IMR-90 (cell line): ENCODE data around the gene KCP. TPM values are rescaled to one million over a fixed set of nuclear protein-coding genes. Genes with fewer than 3 reads are reported as not detected.

Experiments
- ATAC-seq: fragments of 200-7000 bp; cut with Tn5 transposase; 2 replicates; pipeline ENCODE4 v1.9.1; 2020; ENCODE audit warnings: low read depth, mild to moderate bottlenecking, moderate library complexity
- BruUV-seq: library from RNA; stranded (reverse); fragments of 400-500 nt; replicated peaks from 2 replicates; lab custom pipeline; 2021; lab: Mats Ljungman, UMichigan
- CTCF ChIA-PET: fragments of 300-600 bp; formaldehyde crosslinking; extraction: SDS; loops from one replicate; lab custom pipeline; 2021; ENCODE audit warnings: antibody characterized with exemption; lab: Yijun Ruan, JAX
- POLR2A ChIA-PET: fragments of 300-600 bp; sonication (Branson Sonifier 250); formaldehyde crosslinking; loops from one replicate; lab custom pipeline; 2022; ENCODE audit warnings: antibody characterized with exemption; ENCODE audit not compliant: unreplicated experiment; lab: Charles Lee
- DNase-seq: peaks from one replicate; pipeline ENCODE4 v3.0.0; 2013
- H2AFZ ChIP-seq: replicated peaks from 2 replicates; pipeline ENCODE3; 2013; ENCODE audit warnings: low read length, mild to moderate bottlenecking; ENCODE audit not compliant: poor library complexity
- H2AK5ac ChIP-seq: 2 replicates; pipeline ENCODE4 v1.6.1; 2013; ENCODE audit warnings: low read depth, low read length, inconsistent platforms
- H2AK9ac ChIP-seq: replicated peaks from 2 replicates; pipeline ENCODE3; 2013; ENCODE audit warnings: mild to moderate bottlenecking, low read depth, low read length, moderate library complexity; ENCODE audit not compliant: poor library complexity
- H2BK120ac ChIP-seq: 2 replicates; pipeline ENCODE4 v1.6.1; 2013; ENCODE audit warnings: low read depth, low read length, inconsistent platforms
- H2BK15ac ChIP-seq: 3 replicates; pipeline ENCODE4 v1.6.1; 2013; ENCODE audit warnings: low read depth, low read length, inconsistent platforms
- H2BK20ac ChIP-seq: 2 replicates; pipeline ENCODE4 v1.6.1; 2013; ENCODE audit warnings: low read depth, mild to moderate bottlenecking, inconsistent platforms, low read length, moderate library complexity
- H2BK5ac ChIP-seq: 2 replicates; pipeline ENCODE4 v1.6.1; 2013; ENCODE audit warnings: mild to moderate bottlenecking, low read depth, low read length, inconsistent platforms; ENCODE audit not compliant: poor library complexity, severe bottlenecking
- H3K14ac ChIP-seq: replicated peaks from 2 replicates; pipeline ENCODE4 v1.6.1; 2013; ENCODE audit warnings: low read depth, low read length, inconsistent platforms
- H3K18ac ChIP-seq: 2 replicates; pipeline ENCODE4 v1.6.1; 2013; ENCODE audit warnings: low read depth, low read length, control low read depth
- H3K23ac ChIP-seq: 2 replicates; pipeline ENCODE4 v1.6.1; 2013; ENCODE audit warnings: low read depth, low read length, inconsistent platforms
- H3K27ac ChIP-seq: 2 replicates; pipeline ENCODE4 v1.5.1; 2013; ENCODE audit warnings: mild to moderate bottlenecking, control low read depth, low read length; ENCODE audit not compliant: insufficient read depth
- H3K27me3 ChIP-seq: 2 replicates; pipeline ENCODE4 v1.6.1; 2013; ENCODE audit warnings: low read length; ENCODE audit not compliant: control insufficient read depth, insufficient read depth
- H3K36me3 ChIP-seq: 2 replicates; pipeline ENCODE4 v1.6.1; 2013; ENCODE audit warnings: low read length, mixed read lengths; ENCODE audit not compliant: control insufficient read depth, insufficient read depth
- H3K4ac ChIP-seq: 2 replicates; pipeline ENCODE4 v1.6.1; 2013; ENCODE audit warnings: low read depth, low read length, inconsistent platforms
- H3K4me1 ChIP-seq: 2 replicates; pipeline ENCODE4 v1.6.1; 2013; ENCODE audit warnings: low read length, mixed read lengths; ENCODE audit not compliant: control insufficient read depth, insufficient read depth
- H3K4me2 ChIP-seq: 2 replicates; pipeline ENCODE4 v1.6.1; 2013; ENCODE audit warnings: low read depth, mild to moderate bottlenecking, control low read depth, low read length, moderate library complexity
- H3K4me3 ChIP-seq: 2 replicates; pipeline ENCODE4 v1.5.1; 2013; ENCODE audit warnings: low read depth, mild to moderate bottlenecking, control low read depth, low read length, moderate library complexity; ENCODE audit not compliant: insufficient read depth
- H3K56ac ChIP-seq: 2 replicates; pipeline ENCODE4 v1.6.1; 2013; ENCODE audit warnings: low read length, inconsistent platforms; ENCODE audit not compliant: insufficient read depth; ENCODE audit errors: extremely low read depth
- H3K79me1 ChIP-seq, 2 experiments: 2 replicates each; pipeline ENCODE4 v1.6.1; 2013; ENCODE audit warnings: low read length in 2 of 2, inconsistent platforms in 1 of 2, low read depth in 1 of 2
- H3K9ac ChIP-seq: 2 replicates; pipeline ENCODE4 v1.6.1; 2013; ENCODE audit warnings: low read depth, low read length, control low read depth
- H3K9me1 ChIP-seq: 2 replicates; pipeline ENCODE4 v1.6.1; 2013; ENCODE audit warnings: low read length, inconsistent platforms; ENCODE audit not compliant: insufficient read depth
- H3K9me3 ChIP-seq: 2 replicates; pipeline ENCODE4 v1.6.1; 2013; ENCODE audit warnings: low read length; ENCODE audit not compliant: control insufficient read depth, insufficient read depth
- H4K20me1 ChIP-seq: 2 replicates; pipeline ENCODE4 v1.6.1; 2013; ENCODE audit warnings: low read length, inconsistent platforms; ENCODE audit not compliant: insufficient read depth
- H4K5ac ChIP-seq: 2 replicates; pipeline ENCODE4 v1.6.1; 2013; ENCODE audit warnings: mild to moderate bottlenecking, low read depth, low read length, control low read depth
- H4K8ac ChIP-seq, 2 experiments: 2 replicates each; pipeline ENCODE4 v1.6.1; 2013; ENCODE audit warnings: low read depth in 2 of 2, low read length in 2 of 2, control low read depth in 1 of 2, inconsistent platforms in 1 of 2
- H4K91ac ChIP-seq: 2 replicates; pipeline ENCODE4 v1.6.1; 2013; ENCODE audit warnings: low read depth, low read length, inconsistent platforms; ENCODE audit not compliant: insufficient read depth
- BHLHE40 ChIP-seq: fragments of 150-350 bp; IDR thresholded peaks from 2 replicates; pipeline ENCODE4 v1.6.1; 2016; ENCODE audit warnings: mild to moderate bottlenecking, low read depth, low read length
- CEBPB ChIP-seq: IDR thresholded peaks from 2 replicates; pipeline ENCODE4 v1.6.1; 2012; ENCODE audit warnings: low read depth, low read length, improper control_type of control experiment
- CHD1 ChIP-seq: IDR thresholded peaks from 2 replicates; pipeline ENCODE4 v1.6.1; 2012; ENCODE audit warnings: low read depth, low read length, improper control_type of control experiment
- CTCF ChIP-seq: conservative IDR thresholded peaks from 2 replicates; pipeline ENCODE4 v1.5.1; 2012; ENCODE audit warnings: mild to moderate bottlenecking, low read depth, low read length, improper control_type of control experiment
- ELK1 ChIP-seq: fragments of 150-350 bp; IDR thresholded peaks from 2 replicates; pipeline ENCODE4 v1.6.1; 2016; ENCODE audit warnings: low read depth, mild to moderate bottlenecking, low read length, moderate library complexity, borderline replicate concordance
- FOS ChIP-seq: fragments of 150-350 bp; IDR thresholded peaks from 2 replicates; pipeline ENCODE4 v1.6.1; 2016; ENCODE audit warnings: low read depth, low read length
- MAFK ChIP-seq: IDR thresholded peaks from 2 replicates; pipeline ENCODE4 v1.6.1; 2012; ENCODE audit warnings: low read depth, low read length, improper control_type of control experiment
- MAZ ChIP-seq: IDR thresholded peaks from 2 replicates; pipeline ENCODE4 v1.6.1; 2012; ENCODE audit warnings: low read depth, mild to moderate bottlenecking, low read length, improper control_type of control experiment, moderate library complexity, borderline replicate concordance
- MXI1 ChIP-seq: IDR thresholded peaks from 2 replicates; pipeline ENCODE4 v1.6.1; 2012; ENCODE audit warnings: low read depth, mild to moderate bottlenecking, low read length, moderate library complexity, borderline replicate concordance
- NFE2L2 ChIP-seq: fragments of 150-350 bp; IDR thresholded peaks from 2 replicates; pipeline ENCODE4 v1.6.1; 2016; ENCODE audit warnings: low read depth, mild to moderate bottlenecking, low read length
- RAD21 ChIP-seq: IDR thresholded peaks from 2 replicates; pipeline ENCODE4 v1.6.1; 2012; ENCODE audit warnings: low read length, improper control_type of control experiment
- RFX5 ChIP-seq: IDR thresholded peaks from 2 replicates; pipeline ENCODE4 v1.8.0; 2012; ENCODE audit warnings: low read depth, mild to moderate bottlenecking, low read length, moderate library complexity
- SMC3 ChIP-seq: fragments of 150-350 bp; IDR thresholded peaks from 2 replicates; pipeline ENCODE4 v1.6.1; 2016; ENCODE audit warnings: low read depth, mild to moderate bottlenecking, antibody characterized with exemption, low read length, moderate library complexity
- USF2 ChIP-seq: fragments of 150-350 bp; IDR thresholded peaks from 2 replicates; pipeline ENCODE4 v1.6.1; 2017; ENCODE audit warnings: mild to moderate bottlenecking, antibody characterized with exemption, low read length, low read depth
- WGBS, 2 experiments: methylation state at CpG; one replicate each; pipeline versions ENCODE4 v1.1.5 to v1.1.7; 2013; ENCODE audit warnings: missing lambda C conversion rate in 2 of 2; ENCODE audit not compliant: insufficient read length in 1 of 2; ENCODE audit errors: extremely low coverage in 2 of 2; 5-methylcytosine and 5-hydroxymethylcytosine counted together
- dilution Hi-C: fragments of 300-500 bp; cut with HindIII; formaldehyde crosslinking; loops from one replicate; pipeline ENCODE4 v1.14.3; 2018; ENCODE audit warnings: low sequenced_read_pairs; ENCODE audit not compliant: unreplicated experiment
- in situ Hi-C: fragments of 300-500 bp; cut with MboI; formaldehyde crosslinking; loops from 3 replicates; pipeline ENCODE4 v1.14.3; 2019; ENCODE audit warnings: low sequenced_read_pairs, inconsistent platforms, mixed read lengths
- intact Hi-C: fragments of 100-400 bp; cut with micrococcal nuclease; formaldehyde crosslinking; loops from 2 replicates; pipeline ENCODE4 v1.10.0; 2022
- polyA plus RNA-seq, 3 experiments: library from polyadenylated mRNA; depleted of rRNA; stranded (reverse); fragments of >200 nt; gene quantifications; 2 replicates each; pipeline ENCODE4 v1.2.3, GENCODE V29; 2012; ENCODE audit warnings: low replicate concordance in 1 of 3
- total RNA-seq: library from RNA; depleted of rRNA; stranded (reverse); fragments of >200 nt; gene quantifications from 2 replicates; pipeline ENCODE4 v1.2.3, GENCODE V29; 2012

The KCP gene
- total and polyA plus RNA-seq, 2 of the 4 experiments (the other 2 are of a cell fraction) = 0.03 TPM; not detected in 1

- H2BK20ac ChIP-seq = no peak overlapping the region
- no peaks in the 10 kb centered on the region for H3K9me3 ChIP-seq
- no TSS peak for BruUV-seq
- dilution Hi-C loops = no loop called here
- H3K4me3 ChIP-seq = no peak overlapping the region
- no peaks in the 10 kb centered on the region for H3K4me1 ChIP-seq
- no peak for ATAC-seq
- 75% methylated on average over 2 of the region's 16 CpGs; no CpG with 5 or more reads in 1 of the 2 experiments for WGBS, 2 experiments
- CTCF ChIA-PET = interaction anchor here (0.6 to 0.7 kb wide), 2 partner anchors 88 to 312 kb away, joined by 3 read pairs; no protein-coding TSS in a partner anchor
- no peak overlapping the region for H3K4ac ChIP-seq
- H2BK15ac ChIP-seq = no peak overlapping the region
- H3K9ac ChIP-seq = no peak overlapping the region
- H4K20me1 ChIP-seq = no peaks in the 10 kb centered on the region
- no peaks in the 10 kb centered on the region for H3K79me1 ChIP-seq
- no peak overlapping the region for H3K18ac ChIP-seq
- no peak overlapping the region for H2AFZ ChIP-seq
- H3K4me2 ChIP-seq = no peak overlapping the region
- no peak overlapping the region for H2BK120ac ChIP-seq
- no peaks in the 10 kb centered on the region for H3K9me1 ChIP-seq
- no peak overlapping the region for H4K91ac ChIP-seq
- no peak overlapping the region for H3K27ac ChIP-seq
- H4K8ac ChIP-seq = no peak overlapping the region
- DNase-seq = no peak
- in situ Hi-C loops = no loop called here
- no peak overlapping the region for H2AK5ac ChIP-seq
- H3K14ac ChIP-seq = no peak overlapping the region
- H3K23ac ChIP-seq = no peak overlapping the region
- H4K5ac ChIP-seq = no peak overlapping the region
- no peak overlapping the region for H2BK5ac ChIP-seq
- H3K36me3 ChIP-seq = no peaks in the 10 kb centered on the region
- intact Hi-C loops = no loop called here
- POLR2A ChIA-PET = no interaction called here
- H3K27me3 ChIP-seq = peaks cover 65% of the 10 kb centered on the region
- no peak overlapping the region for H3K56ac ChIP-seq
- peak overlapping the region; percentile 50 for H2AK9ac ChIP-seq
- TF ChIP-seq FOS = no peak
- no peak for TF ChIP-seq MXI1
- no peak for TF ChIP-seq USF2
- TF ChIP-seq ELK1 = no peak
- TF ChIP-seq RAD21 = no peak
- TF ChIP-seq MAZ = no peak
- TF ChIP-seq MAFK = no peak
- TF ChIP-seq NFE2L2 = no peak
- TF ChIP-seq CEBPB = no peak
- no peak for TF ChIP-seq RFX5
- no peak for TF ChIP-seq BHLHE40
- no peak for TF ChIP-seq SMC3
- TF ChIP-seq CTCF = no peak
- TF ChIP-seq CHD1 = no peak
Measured at GRCh38 chr7:128922496-128923410, 12.2 kb upstream of the KCP start.
